Osteocyte (in vitro differentiated cells): ENCODE data around the gene GRID1. TPM values are rescaled to one million over a fixed set of nuclear protein-coding genes. Genes with fewer than 3 reads are reported as not detected.

Experiments
- DNase-seq: peaks from one replicate; pipeline ENCODE4 v3.0.0; 2021; ENCODE audit warnings: mixed read lengths; ENCODE audit not compliant: unreplicated experiment; ENCODE audit errors: extremely low spot score
- H3K27ac Mint-ChIP-seq: one replicate; pipeline ENCODE4 v1.8.0; 2021; ENCODE audit warnings: mild to moderate bottlenecking, mixed read lengths; ENCODE audit not compliant: unreplicated experiment
- H3K27me3 Mint-ChIP-seq: one replicate; pipeline ENCODE4 v1.8.0; 2021; ENCODE audit warnings: mixed read lengths; ENCODE audit not compliant: unreplicated experiment
- H3K36me3 Mint-ChIP-seq: one replicate; pipeline ENCODE4 v1.8.0; 2021; ENCODE audit warnings: mixed read lengths; ENCODE audit not compliant: unreplicated experiment
- H3K4me1 Mint-ChIP-seq: one replicate; pipeline ENCODE4 v1.8.0; 2021; ENCODE audit warnings: mixed read lengths; ENCODE audit not compliant: unreplicated experiment
- H3K4me3 Mint-ChIP-seq: one replicate; pipeline ENCODE4 v1.8.0; 2021; ENCODE audit warnings: mild to moderate bottlenecking, moderate library complexity, mixed read lengths; ENCODE audit not compliant: unreplicated experiment
- H3K9me3 Mint-ChIP-seq: one replicate; pipeline ENCODE4 v1.8.0; 2021; ENCODE audit warnings: mixed read lengths; ENCODE audit not compliant: unreplicated experiment
- total RNA-seq: library from RNA; stranded (reverse); gene quantifications from 2 replicates; pipeline ENCODE4 v1.2.1, GENCODE V29; 2021
- TF ChIP-seq, protein P1 (sequence below): fragments of 200-600 bp; sonication (generic); IDR thresholded peaks from 2 replicates; pipeline ENCODE4 v1.5.0; 2021; ENCODE audit warnings: antibody characterized with exemption, mild to moderate bottlenecking, moderate library complexity

The GRID1 gene
- total RNA-seq, 1 donor from 2014 or later = 0.11 TPM

DNA sequence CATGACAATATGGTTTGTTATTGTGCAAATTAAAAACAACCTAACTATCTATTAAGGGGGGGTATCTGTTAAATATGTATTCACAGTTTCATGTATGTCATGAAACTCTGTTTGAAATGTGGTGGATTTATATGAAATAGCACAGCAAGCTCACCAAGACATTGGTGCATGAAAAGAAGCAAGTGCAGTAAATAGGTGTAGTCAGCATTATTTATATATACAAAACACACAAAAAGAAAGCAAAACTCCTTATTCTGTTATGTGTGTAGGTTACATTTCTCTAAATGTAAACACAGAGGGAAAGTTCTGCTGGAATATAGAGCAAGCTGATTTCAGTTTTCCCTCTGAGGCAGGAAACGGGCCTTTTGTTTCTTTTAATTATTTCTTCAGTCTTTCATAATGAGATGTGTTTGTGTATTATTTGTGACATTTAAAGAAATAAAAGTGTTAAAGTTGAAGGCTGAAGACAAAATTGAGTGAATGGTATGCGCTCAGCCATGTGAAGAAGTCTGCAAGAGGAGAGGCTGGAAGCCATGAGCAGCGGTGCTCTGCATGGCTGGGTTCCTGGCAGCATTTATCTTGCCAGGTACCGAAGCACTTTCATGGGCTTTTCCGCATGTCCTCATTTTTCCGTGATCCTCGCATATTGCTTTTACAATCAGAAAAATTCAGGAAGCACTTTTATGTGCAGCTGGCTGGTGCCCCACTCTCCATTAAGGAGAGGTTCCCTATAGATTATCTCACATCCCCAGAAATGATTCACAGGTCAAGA lies 38.5 kb downstream of the GRID1 start:
- Mint-ChIP-seq H3K9me3 (no peaks in the 10 kb centered on the region), H3K27me3 (peaks cover 21% of the 10 kb centered on the region), H3K27ac (no peak overlapping the region), H3K36me3 (no peaks in the 10 kb centered on the region), H3K4me1 (no peaks in the 10 kb centered on the region), H3K4me3 (no peak overlapping the region)
- no peak for DNase-seq
- TF ChIP-seq, protein P1, sequence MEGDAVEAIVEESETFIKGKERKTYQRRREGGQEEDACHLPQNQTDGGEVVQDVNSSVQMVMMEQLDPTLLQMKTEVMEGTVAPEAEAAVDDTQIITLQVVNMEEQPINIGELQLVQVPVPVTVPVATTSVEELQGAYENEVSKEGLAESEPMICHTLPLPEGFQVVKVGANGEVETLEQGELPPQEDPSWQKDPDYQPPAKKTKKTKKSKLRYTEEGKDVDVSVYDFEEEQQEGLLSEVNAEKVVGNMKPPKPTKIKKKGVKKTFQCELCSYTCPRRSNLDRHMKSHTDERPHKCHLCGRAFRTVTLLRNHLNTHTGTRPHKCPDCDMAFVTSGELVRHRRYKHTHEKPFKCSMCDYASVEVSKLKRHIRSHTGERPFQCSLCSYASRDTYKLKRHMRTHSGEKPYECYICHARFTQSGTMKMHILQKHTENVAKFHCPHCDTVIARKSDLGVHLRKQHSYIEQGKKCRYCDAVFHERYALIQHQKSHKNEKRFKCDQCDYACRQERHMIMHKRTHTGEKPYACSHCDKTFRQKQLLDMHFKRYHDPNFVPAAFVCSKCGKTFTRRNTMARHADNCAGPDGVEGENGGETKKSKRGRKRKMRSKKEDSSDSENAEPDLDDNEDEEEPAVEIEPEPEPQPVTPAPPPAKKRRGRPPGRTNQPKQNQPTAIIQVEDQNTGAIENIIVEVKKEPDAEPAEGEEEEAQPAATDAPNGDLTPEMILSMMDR = no peak

DNA sequence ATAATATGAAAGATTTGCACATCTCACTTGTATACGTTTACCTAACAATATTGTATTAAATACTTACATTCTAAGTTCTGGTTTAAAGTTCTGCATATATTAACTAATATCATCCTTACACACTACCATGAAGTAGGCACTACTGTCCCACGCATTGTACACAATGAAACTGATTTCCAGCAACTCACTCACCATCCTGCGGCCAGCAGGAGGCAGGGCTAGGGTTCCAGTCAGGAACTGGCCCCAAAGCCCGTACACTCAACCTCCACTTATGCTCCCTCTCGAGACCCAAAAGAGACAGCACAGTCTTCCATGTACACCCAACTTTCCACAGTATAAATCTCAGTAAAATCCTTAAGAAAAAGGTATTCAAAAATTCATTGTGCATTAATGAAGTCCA lies 41.4 kb downstream of the GRID1 start:
- H3K4me3 Mint-ChIP-seq = no peak overlapping the region
- TF ChIP-seq, protein P1 = no peak
- DNase-seq = no peak
- H3K9me3 Mint-ChIP-seq = no peaks in the 10 kb centered on the region
- no peak overlapping the region for H3K27ac Mint-ChIP-seq
- H3K4me1 Mint-ChIP-seq = no peaks in the 10 kb centered on the region
- H3K27me3 Mint-ChIP-seq = peaks cover 24% of the 10 kb centered on the region
- no peaks in the 10 kb centered on the region for H3K36me3 Mint-ChIP-seq

DNA sequence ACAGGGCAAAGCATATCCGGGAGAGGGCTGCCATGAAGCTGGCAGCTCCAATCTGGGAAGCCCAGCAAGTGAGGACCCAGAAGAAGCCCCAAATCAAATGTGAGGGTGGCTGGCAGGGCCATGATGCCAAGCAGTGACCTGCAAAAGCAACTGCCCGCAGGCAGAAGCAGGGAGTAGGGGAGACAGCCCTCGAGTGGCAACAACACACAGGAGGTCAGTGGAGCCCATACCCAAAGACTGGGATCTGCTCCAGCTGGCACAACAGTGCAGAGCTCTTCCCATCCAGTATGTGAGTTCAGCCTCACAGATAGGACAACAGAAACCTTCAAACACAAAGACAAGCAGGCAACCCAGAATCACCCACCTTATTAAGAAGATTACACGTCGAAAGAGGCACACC lies 45.0 kb downstream of the GRID1 start:
- no peak for DNase-seq
- H3K27ac Mint-ChIP-seq = no peak overlapping the region
- no peaks in the 10 kb centered on the region for H3K9me3 Mint-ChIP-seq

DNA sequence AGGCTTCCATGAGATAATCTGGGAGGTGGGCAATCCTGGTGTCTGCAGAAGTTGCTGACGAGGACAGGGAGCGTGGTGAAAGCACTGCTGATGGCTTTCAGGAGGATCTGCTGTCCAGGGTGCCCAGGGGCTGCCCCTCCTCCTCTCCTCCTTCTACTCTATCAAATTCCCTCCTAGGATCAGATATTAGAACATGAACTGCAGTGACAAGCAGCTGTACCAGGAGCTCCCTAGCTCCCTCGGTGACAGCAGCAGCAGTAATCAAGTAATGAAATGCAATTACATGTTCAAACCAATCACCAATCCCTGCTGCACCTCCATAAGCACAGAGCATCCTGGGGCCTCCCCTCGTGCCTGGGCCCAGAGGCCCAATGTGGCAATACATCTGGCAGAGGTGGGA lies 46.9 kb downstream of the GRID1 start:
- H3K27me3 Mint-ChIP-seq = peaks cover 8% of the 10 kb centered on the region
- H3K36me3 Mint-ChIP-seq = no peaks in the 10 kb centered on the region
- H3K9me3 Mint-ChIP-seq = no peaks in the 10 kb centered on the region
- DNase-seq = no peak
- H3K4me3 Mint-ChIP-seq = no peak overlapping the region
- H3K4me1 Mint-ChIP-seq = no peaks in the 10 kb centered on the region
- TF ChIP-seq, protein P1 = no peak
- H3K27ac Mint-ChIP-seq = no peak overlapping the region

More for the DNA sequence above, 45.0 kb downstream of the GRID1 start:
- H3K4me1 Mint-ChIP-seq = no peaks in the 10 kb centered on the region
- peaks cover 17% of the 10 kb centered on the region for H3K27me3 Mint-ChIP-seq
- no peaks in the 10 kb centered on the region for H3K36me3 Mint-ChIP-seq
- TF ChIP-seq, protein P1 = no peak
- no peak overlapping the region for H3K4me3 Mint-ChIP-seq

DNA sequence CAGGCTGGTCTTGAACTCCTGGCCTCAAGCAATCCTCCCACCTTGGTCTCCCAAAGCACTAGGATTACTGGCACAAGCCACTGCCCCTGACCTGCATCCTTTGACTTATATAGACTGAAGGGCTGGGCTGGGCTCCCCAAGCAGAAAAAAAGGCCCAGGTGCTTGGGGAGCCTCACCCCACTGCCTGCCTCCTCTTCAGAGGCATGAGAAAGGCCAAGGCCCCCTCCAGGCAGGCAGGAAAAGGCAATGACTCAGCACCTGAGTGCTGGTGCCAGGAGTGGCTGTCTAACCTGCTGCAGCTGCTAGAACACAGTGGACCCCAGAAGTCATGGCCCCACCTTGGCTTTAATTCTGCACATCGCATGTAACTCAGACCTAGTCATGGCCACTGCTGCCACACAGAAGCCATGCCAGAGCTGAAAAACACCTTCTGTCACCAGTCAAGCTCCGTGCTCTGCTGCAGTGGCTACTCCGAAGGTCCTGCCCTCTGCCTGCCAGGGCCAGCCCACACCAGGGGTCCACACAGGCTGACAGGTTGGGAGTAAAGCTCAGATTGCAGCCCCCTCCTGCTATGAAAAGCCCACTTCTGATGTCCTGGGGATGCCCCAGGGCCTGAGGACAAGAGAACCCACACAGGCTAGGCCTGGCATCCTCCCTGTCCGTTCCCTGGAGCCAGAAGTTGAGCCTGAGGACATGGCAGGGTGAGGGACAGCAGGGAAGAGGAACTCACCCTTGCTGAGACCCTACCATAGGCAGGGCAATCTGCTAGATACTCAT lies 48.5 kb downstream of the GRID1 start:
- TF ChIP-seq, protein P1 = no peak
- H3K36me3 Mint-ChIP-seq = no peaks in the 10 kb centered on the region
- H3K4me3 Mint-ChIP-seq = no peak overlapping the region
- no peaks in the 10 kb centered on the region for H3K9me3 Mint-ChIP-seq
- H3K27me3 Mint-ChIP-seq = peaks cover 4% of the 10 kb centered on the region
- no peak for DNase-seq
- no peak overlapping the region for H3K27ac Mint-ChIP-seq
- H3K4me1 Mint-ChIP-seq = no peaks in the 10 kb centered on the region
